HL-60 (cell line): ENCODE measurements around the gene ANKRD40CL. TPM values are rescaled to one million over a fixed set of nuclear protein-coding genes. Genes with fewer than 3 reads are reported as not detected.

Experiments used
- DNase-seq, 2 experiments: peaks; one replicate each; pipeline ENCODE4 v3.0.0-alpha.2; 2010 to 2020; ENCODE audit warnings: low read depth in 1 of 2, low spot score in 1 of 2
- H3K27ac ChIP-seq: fragments of 250-450 bp; sonication (Bioruptor Pico); replicated peaks from 2 replicates; pipeline ENCODE4 v1.5.1; 2020; ENCODE audit warnings: mild to moderate bottlenecking, moderate library complexity
- H3K27me3 ChIP-seq: fragments of 250-450 bp; sonication (Bioruptor Pico); 2 replicates; pipeline ENCODE4 v1.5.1; 2021; ENCODE audit warnings: mild to moderate bottlenecking, moderate library complexity; ENCODE audit not compliant: insufficient read depth, poor library complexity, severe bottlenecking
- H3K4me3 ChIP-seq: replicated peaks from 2 replicates; pipeline ENCODE4 v1.5.1; 2011; ENCODE audit warnings: mild to moderate bottlenecking, control low read depth, low read length; ENCODE audit not compliant: insufficient read depth
- GABPA ChIP-seq: IDR thresholded peaks from 2 replicates; pipeline ENCODE4 v1.6.1; 2012; ENCODE audit warnings: low read depth
- POLR2AphosphoS5 ChIP-seq: IDR thresholded peaks from 2 replicates; pipeline ENCODE4 v1.6.1; 2012; ENCODE audit warnings: low read depth
- REST ChIP-seq: IDR thresholded peaks from 2 replicates; pipeline ENCODE4 v1.6.1; 2012; ENCODE audit warnings: low read depth; ENCODE audit not compliant: insufficient replicate concordance
- SPI1 ChIP-seq: IDR thresholded peaks from 2 replicates; pipeline ENCODE4 v1.6.1; 2012; ENCODE audit warnings: low read depth, mild to moderate bottlenecking, borderline replicate concordance
- microRNA-seq: library from miRNA; unstranded; fragments of <30 nt; microRNA quantifications from one replicate; pipeline ENCODE4, GENCODE V29; 2018
- TF ChIP-seq, protein P1 (sequence below): IDR thresholded peaks from one replicate; pipeline ENCODE4 v1.5.1; 2011; ENCODE audit warnings: low read length, control low read depth, inconsistent platforms; ENCODE audit not compliant: insufficient read depth

ANKRD40CL gene

GRCh38 chr17:50712641-50713040 lies 54.7 kb downstream of the ANKRD40CL start:
- Histone ChIP-seq H3K4me3 (no peak overlapping the region), H3K27me3 (no peaks in the 10 kb centered on the region), H3K27ac (no peak overlapping the region)
- no peak for DNase-seq
- TF ChIP-seq POLR2AphosphoS5 (no peak), SPI1 (no peak), REST (no peak), GABPA (no peak)
- TF ChIP-seq, protein P1, sequence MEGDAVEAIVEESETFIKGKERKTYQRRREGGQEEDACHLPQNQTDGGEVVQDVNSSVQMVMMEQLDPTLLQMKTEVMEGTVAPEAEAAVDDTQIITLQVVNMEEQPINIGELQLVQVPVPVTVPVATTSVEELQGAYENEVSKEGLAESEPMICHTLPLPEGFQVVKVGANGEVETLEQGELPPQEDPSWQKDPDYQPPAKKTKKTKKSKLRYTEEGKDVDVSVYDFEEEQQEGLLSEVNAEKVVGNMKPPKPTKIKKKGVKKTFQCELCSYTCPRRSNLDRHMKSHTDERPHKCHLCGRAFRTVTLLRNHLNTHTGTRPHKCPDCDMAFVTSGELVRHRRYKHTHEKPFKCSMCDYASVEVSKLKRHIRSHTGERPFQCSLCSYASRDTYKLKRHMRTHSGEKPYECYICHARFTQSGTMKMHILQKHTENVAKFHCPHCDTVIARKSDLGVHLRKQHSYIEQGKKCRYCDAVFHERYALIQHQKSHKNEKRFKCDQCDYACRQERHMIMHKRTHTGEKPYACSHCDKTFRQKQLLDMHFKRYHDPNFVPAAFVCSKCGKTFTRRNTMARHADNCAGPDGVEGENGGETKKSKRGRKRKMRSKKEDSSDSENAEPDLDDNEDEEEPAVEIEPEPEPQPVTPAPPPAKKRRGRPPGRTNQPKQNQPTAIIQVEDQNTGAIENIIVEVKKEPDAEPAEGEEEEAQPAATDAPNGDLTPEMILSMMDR: no peak

Small RNAs within 50 kb of the gene (microRNA-seq; reads per million reads assigned to microRNA genes)
- gene MIR8059: not detected
